Cardiac septum (tissue), 1 donor: ENCODE data around the gene ZNF281. TPM values are rescaled to one million over a fixed set of nuclear protein-coding genes. Genes with fewer than 3 reads are reported as not detected.
"Not testable (repeated sequence)": the region's sequence is repeated elsewhere in the genome, so short reads cannot be mapped to it uniquely, and the experiment has no call there.

Source experiments
- DNase-seq: peaks from one replicate; pipeline ENCODE4 v3.0.0-alpha.2; 2020; ENCODE audit warnings: low spot score
- intact Hi-C: fragments of 100-400 bp; cut with DNase I; formaldehyde crosslinking; loops from one replicate; pipeline ENCODE4 v1.14.0; 2022
- total RNA-seq: library from RNA; stranded (reverse); fragmentation: NEBNext Ultra II Directional; extraction: Animal tissue kit (Norgen Biotek cat#: 25700); gene quantifications from one replicate; pipeline ENCODE4 v1.2.1, GENCODE V29; 2021
- donor health status: DM: no; HTN: no; CAD: no.

Gene ZNF281
- total RNA-seq, 1 donor from 2014 or later = 8.5 TPM

- no peak for DNase-seq
- intact Hi-C loops = loop anchor here (5.0 kb wide), 1 partner anchor 39 kb away; no protein-coding TSS in a partner anchor
These were observed 41.3 kb downstream of the ZNF281 start for GRCh38 chr1:200368556-200368955.

- no peak for DNase-seq
- intact Hi-C loops = loop anchor here (5.0 kb wide), 1 partner anchor 39 kb away; no protein-coding TSS in a partner anchor
These were observed 41.8 kb downstream of the ZNF281 start for GRCh38 chr1:200367841-200368534.

DNA sequence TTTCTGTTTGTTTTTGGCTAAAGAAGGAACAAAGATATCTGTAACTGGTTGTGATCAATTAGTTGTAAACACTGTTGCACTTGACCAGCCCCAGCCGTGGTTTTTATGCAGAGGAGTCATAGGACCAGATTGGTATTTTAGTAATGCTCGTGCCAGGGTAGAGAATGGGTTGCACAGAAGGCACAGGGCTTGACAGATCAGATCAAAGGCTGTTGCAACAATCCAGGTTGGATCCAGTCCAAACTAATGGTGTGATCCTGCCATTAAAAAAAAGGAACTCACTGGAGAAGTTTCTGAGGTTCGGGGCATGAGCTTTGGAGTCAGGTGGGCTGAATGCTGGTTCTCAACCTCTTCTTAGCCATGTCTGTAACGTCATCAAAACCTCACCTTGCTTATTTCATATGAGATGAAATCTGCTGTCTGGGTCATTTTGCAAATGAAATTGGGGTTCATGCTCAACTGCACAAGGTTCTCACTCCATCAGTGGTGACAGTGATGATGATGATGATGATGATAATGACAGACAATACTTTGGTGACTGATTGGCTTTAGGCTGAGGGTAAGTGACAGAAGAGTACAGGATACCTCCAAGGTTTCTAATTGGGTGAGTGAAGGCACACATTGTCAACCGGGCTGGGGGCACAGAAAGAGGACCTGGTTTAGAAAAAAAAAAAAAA, 43.1 kb downstream of the ZNF281 start:
- intact Hi-C loops = loop anchor here (5.0 kb wide), 1 partner anchor 41 kb away; no protein-coding TSS in a partner anchor
- DNase-seq = no peak

GRCh38 chr1:200365897-200366426, 43.9 kb downstream of the ZNF281 start:
- intact Hi-C loops = loop anchor here (5.0 kb wide), 1 partner anchor 41 kb away; no protein-coding TSS in a partner anchor

GRCh38 chr1:200364831-200365230, 45.0 kb downstream of the ZNF281 start:
- no peak for DNase-seq
- intact Hi-C loops = loop anchor here (5.0 kb wide), 1 partner anchor 42 kb away; no protein-coding TSS in a partner anchor

More at GRCh38 chr1:200365897-200366426, 43.9 kb downstream of the ZNF281 start:
- DNase-seq = no peak

DNA sequence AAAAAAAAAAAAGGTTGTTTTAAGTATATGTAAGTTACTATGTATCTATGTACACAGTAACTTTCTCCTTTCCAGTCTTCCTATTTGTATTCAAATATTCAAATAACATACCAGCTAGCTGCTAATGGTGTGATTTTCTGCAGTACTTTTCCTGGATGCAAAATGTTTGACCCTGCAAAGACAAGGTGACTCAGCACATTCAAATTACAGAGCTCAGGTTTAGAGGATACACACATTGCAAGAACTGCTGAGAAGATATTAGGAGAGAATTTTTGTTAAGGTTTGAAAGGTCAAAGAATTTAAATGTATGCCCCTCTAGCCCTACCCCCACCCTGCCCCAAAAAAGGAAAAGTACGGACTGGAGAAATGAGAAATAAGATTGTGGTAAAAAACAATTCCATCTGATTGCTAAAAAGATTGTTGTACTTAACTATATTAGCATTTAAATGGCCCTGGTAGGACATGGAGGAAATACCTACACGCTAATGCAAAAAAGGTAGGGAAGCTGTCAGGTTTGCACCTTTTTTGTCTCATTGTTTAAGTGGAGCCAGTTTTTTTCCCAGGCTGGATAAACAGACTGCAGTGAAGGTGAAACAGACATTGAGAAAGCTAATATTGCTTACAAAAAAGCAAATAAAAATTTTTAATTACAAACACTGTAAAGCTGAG, 45.6 kb downstream of the ZNF281 start:
- intact Hi-C loops = no loop called here
- no peak for DNase-seq

- intact Hi-C loops = no loop called here
These were observed 46.4 kb downstream of the ZNF281 start for GRCh38 chr1:200363264-200363933.

GRCh38 chr1:200362421-200362820, 47.4 kb downstream of the ZNF281 start:
- DNase-seq = no peak
- intact Hi-C loops = no loop called here

More at GRCh38 chr1:200363264-200363933, 46.4 kb downstream of the ZNF281 start:
- no peak for DNase-seq

DNA sequence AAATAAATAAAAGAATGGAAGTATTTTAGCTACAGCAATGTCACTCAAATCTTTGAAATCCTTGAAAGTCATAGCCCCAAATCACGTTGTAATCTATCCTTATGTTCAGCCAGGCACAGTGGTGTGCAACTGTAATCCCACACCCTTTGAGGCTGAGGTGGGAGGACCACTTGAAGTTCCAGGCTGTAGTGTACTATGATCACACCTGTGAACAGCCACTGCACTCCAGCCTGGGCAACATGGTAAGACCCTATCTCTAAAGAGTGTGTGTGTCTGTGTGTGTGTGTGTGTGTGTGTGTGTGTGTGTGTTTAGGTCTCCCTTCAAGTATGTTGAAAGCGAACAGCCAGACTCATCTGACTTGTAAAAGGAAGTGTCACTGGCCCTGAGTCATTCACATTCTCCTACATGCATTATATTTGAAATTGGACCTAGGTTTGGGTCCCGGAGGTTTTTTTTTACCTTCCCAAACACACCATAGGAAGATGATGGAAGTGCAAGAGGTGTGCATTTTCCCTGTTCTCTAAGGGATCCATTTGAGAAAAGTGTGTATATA, 50.1 kb downstream of the ZNF281 start:
- intact Hi-C loops = no loop called here
- DNase-seq = no peak

DNA sequence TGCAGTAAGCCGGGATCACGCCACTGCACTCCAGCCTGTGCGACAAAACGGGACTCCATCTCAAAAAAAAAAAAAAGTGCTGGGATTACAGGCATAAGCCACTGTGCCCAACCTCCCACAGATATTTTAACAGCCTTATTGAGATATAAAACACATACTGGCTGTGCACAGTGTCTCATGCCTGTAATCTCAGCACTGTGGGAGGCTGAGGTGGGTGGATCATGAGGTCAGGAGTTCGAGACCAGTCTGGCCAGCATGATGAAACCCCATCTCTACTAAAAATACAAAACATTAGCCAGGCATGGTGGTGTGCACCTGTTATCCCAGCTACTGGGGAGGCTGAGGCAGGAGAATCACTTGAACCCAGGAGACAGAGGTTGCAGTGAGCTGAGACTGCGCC, 51.9 kb downstream of the ZNF281 start:
- DNase-seq, intact Hi-C loops: not testable (repeated sequence)

GRCh38 chr1:200355801-200356200, 54.0 kb downstream of the ZNF281 start:
- intact Hi-C loops = no loop called here
- no peak for DNase-seq

Other genes with a start within 250 kb of the ZNF281 start
- 0.05 TPM for gene KIF14, start 210.7 kb upstream of the ZNF281 start, total RNA-seq